GM19463 (cell line): ENCODE measurements around the gene LFNG.

ENCODE experiments used
- ATAC-seq: cut with Tn5 transposase; IDR thresholded peaks from one replicate; pipeline ENCODE4 v1.9.1; 2021; ENCODE audit warnings: mild to moderate bottlenecking, moderate library complexity; ENCODE audit not compliant: unreplicated experiment

LFNG gene

GRCh38 chr7:2482725-2483451 lies 36.7 kb upstream of the LFNG start:
- no peak for ATAC-seq

GRCh38 chr7:2483494-2483893 lies 36.1 kb upstream of the LFNG start:
- no peak for ATAC-seq

- ATAC-seq: no peak
These were observed 34.7 kb upstream of the LFNG start for GRCh38 chr7:2484868-2485267.

GRCh38 chr7:2487586-2488271 lies 31.8 kb upstream of the LFNG start:
- ATAC-seq: no peak

- ATAC-seq: no peak
These were observed 31.3 kb upstream of the LFNG start for GRCh38 chr7:2488272-2488645.

GRCh38 chr7:2488681-2489080 lies 30.9 kb upstream of the LFNG start:
- no peak for ATAC-seq

GRCh38 chr7:2490181-2490651 lies 29.4 kb upstream of the LFNG start:
- no peak for ATAC-seq

- ATAC-seq: no peak
These were observed 27.5 kb upstream of the LFNG start for GRCh38 chr7:2492038-2492437.

GRCh38 chr7:2493205-2494164 lies 26.1 kb upstream of the LFNG start:
- no peak for ATAC-seq

GRCh38 chr7:2494191-2495130 lies 25.1 kb upstream of the LFNG start:
- no peak for ATAC-seq

- no peak for ATAC-seq
These were observed 23.9 kb upstream of the LFNG start for GRCh38 chr7:2495418-2496299.

GRCh38 chr7:2496375-2496774 lies 23.2 kb upstream of the LFNG start:
- no peak for ATAC-seq

GRCh38 chr7:2497065-2497464 lies 22.5 kb upstream of the LFNG start:
- ATAC-seq: no peak

GRCh38 chr7:2497500-2498336 lies 21.9 kb upstream of the LFNG start:
- ATAC-seq: no peak

GRCh38 chr7:2498708-2499107 lies 20.9 kb upstream of the LFNG start:
- ATAC-seq: no peak

- no peak for ATAC-seq
These were observed 20.4 kb upstream of the LFNG start for GRCh38 chr7:2499181-2499580.

- no peak for ATAC-seq
These were observed 19.7 kb upstream of the LFNG start for GRCh38 chr7:2499719-2500430.

- no peak for ATAC-seq
These were observed 18.9 kb upstream of the LFNG start for GRCh38 chr7:2500701-2501100.
